ENCODE results near the gene EMC6. TPM values are rescaled to one million over a fixed set of nuclear protein-coding genes. Genes with fewer than 3 reads are reported as not detected.

EMC6 gene
- polyA plus RNA-seq, 1 of the 3 experiments (the other 2 are of a cell fraction) = 56.6 TPM

GRCh38 chr17:3645310-3645709, 23.3 kb upstream of the EMC6 start:
- POLR2A ChIA-PET = no interaction called here
- DNase-seq = no peak
- Histone ChIP-seq H3K4me1 (ENCODE audit: control insufficient read depth in 1 of 2, insufficient read depth in 2 of 2, low read depth in 1 of 2, low read length in 1 of 2) (no peaks in the 10 kb centered on the region), H3K9me3 (no peaks in the 10 kb centered on the region), H3K79me2 (ENCODE audit: insufficient read depth) (no peaks in the 10 kb centered on the region), H4K20me1 (ENCODE audit: insufficient read depth) (no peaks in the 10 kb centered on the region), H3K36me3 (replicated peaks in 1 of 2; ENCODE audit: control insufficient read depth in 1 of 2, insufficient read depth in 2 of 2, low read length in 1 of 2) (peaks cover 0 to 8% of the 10 kb centered on the region in 2 experiments), H3F3A (replicated peaks; ENCODE audit: insufficient read depth) (no peaks in the 10 kb centered on the region), H2AFZ (ENCODE audit: low read depth) (no peak overlapping the region), H3K4me3 (ENCODE audit: low read depth in 2 of 2, low read length in 1 of 2) (no peak overlapping the region), H3K9ac (no peak overlapping the region), H3K9me2 (no peaks in the 10 kb centered on the region), H3K27me3 (ENCODE audit: insufficient read depth) (no peaks in the 10 kb centered on the region), H3K4me2 (no peak overlapping the region), H3K27ac (ENCODE audit: low read depth in 2 of 2, low read length in 1 of 2) (no peak overlapping the region)
- TF ChIP-seq GATA2 (CRISPR knock-in tag; IDR thresholded peaks at IDR 0.05) = no peak
- CTCF ChIA-PET = interaction anchor here (1.2 to 1.3 kb wide), 2 partner anchors 43 to 597 kb away, joined by 4 to 6 read pairs; no protein-coding TSS in a partner anchor
- 59% methylated on average over 4 of the region's 5 CpGs for WGBS (ENCODE audit: low lambda C conversion rate)

GRCh38 chr17:3647251-3647650, 21.4 kb upstream of the EMC6 start:
- ChIA-PET CTCF (interaction anchor here (1.0 to 5.3 kb wide), 12 partner anchors 10 to 861 kb away, joined by 3 to 35 read pairs (median 4); partner anchors contain the start of genes CTNS, NCBP3, SHPK and TAX1BP3), POLR2A (no interaction called here)
- WGBS (ENCODE audit: low lambda C conversion rate) = 89% methylated on average over 12 of the region's 12 CpGs
- Histone ChIP-seq H3F3A (replicated peaks; ENCODE audit: insufficient read depth) (no peaks in the 10 kb centered on the region), H3K79me2 (ENCODE audit: insufficient read depth) (no peaks in the 10 kb centered on the region), H4K20me1 (ENCODE audit: insufficient read depth) (no peaks in the 10 kb centered on the region), H3K4me3 (ENCODE audit: low read depth in 2 of 2, low read length in 1 of 2) (no peak overlapping the region), H3K27me3 (ENCODE audit: insufficient read depth) (no peaks in the 10 kb centered on the region), H3K9me2 (no peaks in the 10 kb centered on the region), H3K9me3 (no peaks in the 10 kb centered on the region), H3K27ac (ENCODE audit: low read depth in 2 of 2, low read length in 1 of 2) (no peak overlapping the region), H3K4me2 (no peak overlapping the region), H3K4me1 (ENCODE audit: control insufficient read depth in 1 of 2, insufficient read depth in 2 of 2, low read depth in 1 of 2, low read length in 1 of 2) (no peaks in the 10 kb centered on the region), H3K9ac (no peak overlapping the region), H3K36me3 (replicated peaks in 1 of 2; ENCODE audit: control insufficient read depth in 1 of 2, insufficient read depth in 2 of 2, low read length in 1 of 2) (peaks cover 0 to 8% of the 10 kb centered on the region in 2 experiments), H2AFZ (ENCODE audit: low read depth) (no peak overlapping the region)
- no peak for DNase-seq
- TF ChIP-seq IRF3 (IDR thresholded peaks at IDR 0.05; ENCODE audit: low read depth, low read length) (no peak), JUND (IDR thresholded peaks at IDR 0.05) (no peak), ELF1 (IDR thresholded peaks at IDR 0.05) (no peak), MEF2A (IDR thresholded peaks at IDR 0.05; ENCODE audit: borderline replicate concordance, low read depth) (no peak), FOSL2 (IDR thresholded peaks at IDR 0.05; ENCODE audit: borderline replicate concordance, low read depth) (no peak), FOXJ3 (CRISPR knock-in tag; IDR thresholded peaks at IDR 0.05) (no peak), GABPA (IDR thresholded peaks at IDR 0.05; ENCODE audit: low read depth) (no peak), FOXM1 (IDR thresholded peaks at IDR 0.05; ENCODE audit: low read depth) (no peak), SMC3 (IDR thresholded peaks at IDR 0.05; ENCODE audit: low read depth, low read length) (no peak), NRF1 (IDR thresholded peaks at IDR 0.05; ENCODE audit: low read depth, low read length) (no peak), USF1 (IDR thresholded peaks at IDR 0.05; ENCODE audit: borderline replicate concordance, low read depth) (no peak), TEAD4 (IDR thresholded peaks at IDR 0.05; ENCODE audit: borderline replicate concordance, insufficient read depth) (no peak), MAX (IDR thresholded peaks at IDR 0.05; ENCODE audit: low read depth) (no peak), USF2 (IDR thresholded peaks at IDR 0.05; ENCODE audit: borderline replicate concordance, low read depth, low read length) (no peak), RFX5 (IDR thresholded peaks at IDR 0.05; ENCODE audit: low read length) (no peak), EP300 (IDR thresholded peaks at IDR 0.05; ENCODE audit: borderline replicate concordance in 1 of 2, low read depth in 1 of 2, low read length in 1 of 2) (no peak), RXRA (IDR thresholded peaks at IDR 0.05; ENCODE audit: borderline replicate concordance, low read depth) (no peak), MXI1 (IDR thresholded peaks at IDR 0.05; ENCODE audit: low read depth, low read length) (no peak)

All from SK-N-SH (cell line).